ENCODE results near the gene MYO18B. TPM values are rescaled to one million over a fixed set of nuclear protein-coding genes. Genes with fewer than 3 reads are reported as not detected.

The MYO18B gene
- total and polyA plus RNA-seq, 2 donors (not counting 3 experiments of a cell fraction or from before 2014, with no cell fraction given), result 0.01 TPM; not detected in 1

GRCh38 chr22:25844601-25845000 lies 102.6 kb downstream of the MYO18B start:
- Histone ChIP-seq H3K4me3 (replicated peaks in 1 of 3; ENCODE audit: insufficient read depth in 1 of 3, low read depth in 1 of 3, low read length in 3 of 3) (no peak overlapping the region), H3K36me3 (ENCODE audit: control insufficient read depth in 2 of 2, extremely low read depth in 1 of 2, insufficient read depth in 2 of 2, low read length in 2 of 2) (no peaks in the 10 kb centered on the region), H4K20me1 (replicated peaks; ENCODE audit: control insufficient read depth, extremely low read depth, insufficient read depth, low read length) (no peaks in the 10 kb centered on the region), H3K79me2 (ENCODE audit: control insufficient read depth, insufficient read depth, low read length) (no peaks in the 10 kb centered on the region), H3K27me3 (ENCODE audit: control insufficient read depth in 2 of 2, insufficient read depth in 2 of 2, low read length in 2 of 2) (no peaks in the 10 kb centered on the region), H3K4me1 (ENCODE audit: control insufficient read depth, extremely low read depth, insufficient read depth, low read length) (no peaks in the 10 kb centered on the region), H3K9me3 (replicated peaks; ENCODE audit: control insufficient read depth, insufficient read depth, low read length) (no peaks in the 10 kb centered on the region), H3K4me2 (ENCODE audit: insufficient read depth, low read length) (no peak overlapping the region), H2AFZ (ENCODE audit: low read depth, low read length) (no peak overlapping the region), H3K9me1 (replicated peaks; ENCODE audit: control insufficient read depth, extremely low read depth, insufficient read depth, low read length) (no peaks in the 10 kb centered on the region), H3K9ac (replicated peaks; ENCODE audit: extremely low read depth, insufficient read depth, low read length) (no peak overlapping the region), H3K27ac (ENCODE audit: insufficient read depth, low read depth, low read length) (no peak overlapping the region)
- TF ChIP-seq EZH2 (IDR thresholded peaks at IDR 0.05; ENCODE audit: borderline replicate concordance, low read depth, low read length, severe bottlenecking), result no peak
- no peak for TF ChIP-seq MAX (IDR thresholded peaks at IDR 0.05; ENCODE audit: insufficient read depth, insufficient read length)
- TF ChIP-seq MYC (IDR thresholded peaks at IDR 0.05; ENCODE audit: low read depth, low read length), result no peak
- TF ChIP-seq POLR2A (IDR thresholded peaks at IDR 0.05; ENCODE audit: low read depth, low read length), result no peak
- no peak for TF ChIP-seq CTCF (IDR thresholded peaks at IDR 0.05; ENCODE audit: extremely low read depth in 1 of 2, insufficient read depth in 1 of 2, low read depth in 1 of 2, low read length in 2 of 2)
- no peak for TF ChIP-seq POLR2AphosphoS5 (IDR thresholded peaks at IDR 0.05; ENCODE audit: insufficient read depth, low read depth, low read length)
- no peak for TF ChIP-seq FOS (IDR thresholded peaks at IDR 0.05; ENCODE audit: borderline replicate concordance, insufficient read depth, low read length)
- no peak for TF ChIP-seq GATA2 (IDR thresholded peaks at IDR 0.05; ENCODE audit: insufficient read depth, insufficient read length, low read depth, low read length)
- TF ChIP-seq JUN (IDR thresholded peaks at IDR 0.05; ENCODE audit: borderline replicate concordance, insufficient read depth, insufficient read length, low read depth), result no peak
- BruUV-seq (replicated peaks), result no TSS peak
- FAIRE-seq (no peak), DNase-seq (ENCODE audit: low read depth, low spot score) (no peak)
- POLR2A ChIA-PET, result no interaction called here
- dilution Hi-C loops (cut with MboI; ENCODE audit: extremely low pct_ligation_motif_present, low sequenced_read_pairs) (no loop called here), intact Hi-C loops (cut with micrococcal nuclease) (no loop called here)
- CTCF ChIA-PET, result no interaction called here

Data from endothelial cell of umbilical vein (primary cell).